Spleen (tissue), 7 donors: Measurements from ENCODE around the gene GAS7.

Source experiments
- CTCF ChIP-seq, 11 experiments: fragments of 200-600 bp in 7 of 11; fragments of 450-650 bp in 4 of 11; sonication (generic) in 4 of 11; IDR thresholded peaks in 8 of 11; conservative IDR thresholded peaks in 3 of 11; 1 replicate in 7 of 11; 2 replicates in 4 of 11; pipeline versions ENCODE4 v1.4.0 to v1.8.0; 2016 to 2021; ENCODE audit warnings: antibody characterized with exemption in 11 of 11, inconsistent platforms in 4 of 11, mild to moderate bottlenecking in 1 of 11
- POLR2A ChIP-seq, 3 donors: fragments of 450-650 bp; IDR thresholded peaks; one replicate each; pipeline ENCODE4 v1.5.1; 2017; ENCODE audit warnings: antibody characterized with exemption in 3 of 3, mild to moderate bottlenecking in 1 of 3
- POLR2AphosphoS5 ChIP-seq, 3 donors: sonication (generic); formaldehyde crosslinking; IDR thresholded peaks; one replicate each; pipeline ENCODE4 v1.5.1; 2017; ENCODE audit warnings: antibody characterized with exemption in 3 of 3
- donor health status: DM: no; HTN: no; CAD: no; lungs with moderate emphysema.
- donor health status: DM: no; HTN: no; CAD: no.
- donor health status: DM: no; HTN: no; CAD: no.

GRCh38 chr17:10013365-10014112 is 184.9 kb downstream of the GAS7 start:
- no peak for TF ChIP-seq CTCF (IDR thresholded peaks at IDR 0.05 in 8 of 11, conservative IDR thresholded peaks at IDR 0.05 in 3 of 11)
- TF ChIP-seq POLR2AphosphoS5 (IDR thresholded peaks at IDR 0.05): no peak
- no peak for TF ChIP-seq POLR2A (IDR thresholded peaks at IDR 0.05)
